ENCODE measurements around the gene SLC46A1.

DNA sequence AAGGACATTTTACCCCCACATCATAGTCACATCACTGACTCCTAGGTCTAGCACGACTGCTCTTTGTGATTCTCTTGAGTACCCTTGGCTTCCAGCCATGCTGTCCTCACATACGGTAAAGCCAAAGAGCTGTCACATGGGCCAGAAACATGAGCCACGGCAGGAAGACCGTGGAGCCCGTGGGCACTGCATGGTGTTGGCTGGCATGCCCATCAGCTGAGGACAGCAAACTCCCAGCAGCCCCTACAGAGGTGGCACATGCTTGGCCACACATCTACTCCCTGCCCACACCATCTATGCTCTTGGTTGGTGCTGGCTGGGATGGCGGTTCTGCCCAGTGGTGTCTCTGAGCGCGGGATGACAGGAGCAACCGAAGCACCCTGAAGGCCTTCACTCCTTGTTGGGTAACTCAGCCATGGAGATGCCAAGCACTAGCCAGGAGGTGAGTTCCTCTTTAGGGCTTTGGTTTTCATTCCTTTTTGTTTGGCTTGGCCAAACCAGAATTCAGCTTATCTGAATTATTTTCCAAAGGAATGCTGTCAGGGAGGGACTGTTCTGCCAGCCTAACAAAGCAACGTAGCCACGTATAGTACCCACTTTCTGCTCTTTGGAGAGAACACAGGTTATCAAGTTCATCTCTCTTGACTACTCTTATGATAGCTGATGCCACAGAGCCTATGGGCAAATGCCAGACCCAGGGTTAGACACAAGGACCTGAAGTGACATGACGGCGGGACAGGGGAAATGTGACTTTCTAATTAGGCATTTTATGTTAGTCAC lies 60.4 kb downstream of the SLC46A1 start:
- TF ChIP-seq, protein P1, sequence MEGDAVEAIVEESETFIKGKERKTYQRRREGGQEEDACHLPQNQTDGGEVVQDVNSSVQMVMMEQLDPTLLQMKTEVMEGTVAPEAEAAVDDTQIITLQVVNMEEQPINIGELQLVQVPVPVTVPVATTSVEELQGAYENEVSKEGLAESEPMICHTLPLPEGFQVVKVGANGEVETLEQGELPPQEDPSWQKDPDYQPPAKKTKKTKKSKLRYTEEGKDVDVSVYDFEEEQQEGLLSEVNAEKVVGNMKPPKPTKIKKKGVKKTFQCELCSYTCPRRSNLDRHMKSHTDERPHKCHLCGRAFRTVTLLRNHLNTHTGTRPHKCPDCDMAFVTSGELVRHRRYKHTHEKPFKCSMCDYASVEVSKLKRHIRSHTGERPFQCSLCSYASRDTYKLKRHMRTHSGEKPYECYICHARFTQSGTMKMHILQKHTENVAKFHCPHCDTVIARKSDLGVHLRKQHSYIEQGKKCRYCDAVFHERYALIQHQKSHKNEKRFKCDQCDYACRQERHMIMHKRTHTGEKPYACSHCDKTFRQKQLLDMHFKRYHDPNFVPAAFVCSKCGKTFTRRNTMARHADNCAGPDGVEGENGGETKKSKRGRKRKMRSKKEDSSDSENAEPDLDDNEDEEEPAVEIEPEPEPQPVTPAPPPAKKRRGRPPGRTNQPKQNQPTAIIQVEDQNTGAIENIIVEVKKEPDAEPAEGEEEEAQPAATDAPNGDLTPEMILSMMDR (IDR thresholded peaks at IDR 0.05; ENCODE audit: control extremely low read depth in 1 of 3, insufficient read depth in 1 of 3, low read depth in 1 of 3, low read length in 3 of 3) = no peak
- TF ChIP-seq POLR2A (IDR thresholded peaks at IDR 0.05; ENCODE audit: control extremely low read depth in 1 of 2, low read depth in 2 of 2, low read length in 2 of 2) = peak in 1 of 2 experiments; percentile 43; a peak in 1 of 3 replicates
- no peak for TF ChIP-seq GABPA (IDR thresholded peaks at IDR 0.05; ENCODE audit: borderline replicate concordance, insufficient read depth, low read length)
- TF ChIP-seq PHF8 (conservative IDR thresholded peaks at IDR 0.05; ENCODE audit: low read depth, low read length) = no peak
- no peak for TF ChIP-seq SP1 (IDR thresholded peaks at IDR 0.05; ENCODE audit: low read depth, low read length)
- TF ChIP-seq EP300 (IDR thresholded peaks at IDR 0.05; ENCODE audit: borderline replicate concordance in 1 of 2, low read depth in 2 of 2, low read length in 2 of 2) = no peak
- TF ChIP-seq POLR2AphosphoS5 (IDR thresholded peaks at IDR 0.05; ENCODE audit: low read depth, low read length) = no peak; the same call in 1 of the 2 replicates
- TF ChIP-seq HDAC2 (IDR thresholded peaks at IDR 0.05; ENCODE audit: borderline replicate concordance in 1 of 2, low read depth in 2 of 2, low read length in 2 of 2) = no peak
- TF ChIP-seq, protein P2, sequence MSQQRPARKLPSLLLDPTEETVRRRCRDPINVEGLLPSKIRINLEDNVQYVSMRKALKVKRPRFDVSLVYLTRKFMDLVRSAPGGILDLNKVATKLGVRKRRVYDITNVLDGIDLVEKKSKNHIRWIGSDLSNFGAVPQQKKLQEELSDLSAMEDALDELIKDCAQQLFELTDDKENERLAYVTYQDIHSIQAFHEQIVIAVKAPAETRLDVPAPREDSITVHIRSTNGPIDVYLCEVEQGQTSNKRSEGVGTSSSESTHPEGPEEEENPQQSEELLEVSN (IDR thresholded peaks at IDR 0.05) = no peak
- TF ChIP-seq YY1 (IDR thresholded peaks at IDR 0.05; ENCODE audit: low read depth, low read length) = no peak
- TF ChIP-seq EZH2 (IDR thresholded peaks at IDR 0.05; ENCODE audit: low read depth, low read length, severe bottlenecking) = no peak
- no peak for TF ChIP-seq JUND (IDR thresholded peaks at IDR 0.05; ENCODE audit: low read length)
- no peak for TF ChIP-seq TAF1 (IDR thresholded peaks at IDR 0.05; ENCODE audit: low read depth, low read length)
